Measurements from ENCODE around the gene ZNF136. TPM values are rescaled to one million over a fixed set of nuclear protein-coding genes. Genes with fewer than 3 reads are reported as not detected.

Gene ZNF136
- total and polyA plus RNA-seq, 2 donors from 2014 or later: 4.6 to 14.4 TPM

GRCh38 chr19:12126707-12127106 is 36.2 kb upstream of the ZNF136 start:
- peak; percentile 80 for FAIRE-seq
- peak; percentile 62 for TF ChIP-seq CTCF (IDR thresholded peaks at IDR 0.05; ENCODE audit: borderline replicate concordance, extremely low read depth, insufficient read depth)

GRCh38 chr19:12133069-12133468 is 29.8 kb upstream of the ZNF136 start:
- intact Hi-C loops (cut with DNase I): no loop called here
- Histone ChIP-seq H3K27ac (ENCODE audit: low read depth in 2 of 2, low read length in 2 of 2) (no peak overlapping the region), H3K27me3 (ENCODE audit: control insufficient read depth, insufficient read depth, low read length) (no peaks in the 10 kb centered on the region), H3K36me3 (ENCODE audit: control insufficient read depth in 2 of 3, insufficient read depth in 3 of 3, low read length in 3 of 3) (peaks cover 18 to 36% (median 27%) of the 10 kb centered on the region in 3 donors), H3K9me3 (ENCODE audit: control insufficient read depth in 2 of 3, insufficient read depth in 1 of 3, low read length in 3 of 3) (peaks cover 15 to 22% (median 16%) of the 10 kb centered on the region in 3 donors), H3K4me3 (ENCODE audit: low read length in 3 of 3) (no peak overlapping the region), H3K4me1 (ENCODE audit: control insufficient read depth in 2 of 3, insufficient read depth in 2 of 3, low read depth in 1 of 3, low read length in 3 of 3) (no peaks in the 10 kb centered on the region), H3K9ac (ENCODE audit: low read length in 3 of 3) (no peak overlapping the region)
- DNase-seq (no peak), FAIRE-seq (no peak)
- TF ChIP-seq CTCF (IDR thresholded peaks at IDR 0.05; ENCODE audit: borderline replicate concordance, extremely low read depth, insufficient read depth): no peak

More at GRCh38 chr19:12126707-12127106, 36.2 kb upstream of the ZNF136 start:
- Histone ChIP-seq H3K9ac (ENCODE audit: low read length in 3 of 3) (no peak overlapping the region), H3K9me3 (ENCODE audit: control insufficient read depth in 2 of 3, insufficient read depth in 1 of 3, low read length in 3 of 3) (peaks cover 0 to 3% (median 0%) of the 10 kb centered on the region in 3 donors), H3K4me1 (ENCODE audit: control insufficient read depth in 2 of 3, insufficient read depth in 2 of 3, low read depth in 1 of 3, low read length in 3 of 3) (no peaks in the 10 kb centered on the region), H3K36me3 (ENCODE audit: control insufficient read depth in 2 of 3, insufficient read depth in 3 of 3, low read length in 3 of 3) (peaks cover 0 to 2% (median under 1%) of the 10 kb centered on the region in 3 donors), H3K27ac (ENCODE audit: low read depth in 2 of 2, low read length in 2 of 2) (no peak overlapping the region), H3K27me3 (ENCODE audit: control insufficient read depth, insufficient read depth, low read length) (no peaks in the 10 kb centered on the region), H3K4me3 (ENCODE audit: low read length in 3 of 3) (no peak overlapping the region)
- intact Hi-C loops (cut with DNase I): no loop called here
- DNase-seq: no peak

GRCh38 chr19:12137221-12137940 is 25.5 kb upstream of the ZNF136 start:
- Histone ChIP-seq H3K27me3 (ENCODE audit: control insufficient read depth, insufficient read depth, low read length) (no peaks in the 10 kb centered on the region), H3K9ac (ENCODE audit: low read length in 3 of 3) (no peak overlapping the region), H3K4me3 (ENCODE audit: low read length in 3 of 3) (no peak overlapping the region), H3K36me3 (ENCODE audit: control insufficient read depth in 2 of 3, insufficient read depth in 3 of 3, low read length in 3 of 3) (peaks cover 14 to 35% (median 25%) of the 10 kb centered on the region in 3 donors), H3K27ac (ENCODE audit: low read depth in 2 of 2, low read length in 2 of 2) (no peak overlapping the region), H3K9me3 (ENCODE audit: control insufficient read depth in 2 of 3, insufficient read depth in 1 of 3, low read length in 3 of 3) (peaks cover 10 to 14% (median 12%) of the 10 kb centered on the region in 3 donors), H3K4me1 (ENCODE audit: control insufficient read depth in 2 of 3, insufficient read depth in 2 of 3, low read depth in 1 of 3, low read length in 3 of 3) (peaks cover 2 to 11% (median 7%) of the 10 kb centered on the region in 3 donors)
- no peak for TF ChIP-seq CTCF (IDR thresholded peaks at IDR 0.05; ENCODE audit: borderline replicate concordance, extremely low read depth, insufficient read depth)
- FAIRE-seq: no peak
- no peak for DNase-seq
- intact Hi-C loops (cut with DNase I): no loop called here
